Fibroblast of lung (primary cell): ENCODE results near the gene PDZD7.

ENCODE experiments used
- CTCF ChIP-seq, 2 donors: IDR thresholded peaks in 1 of 2; conservative IDR thresholded peaks in 1 of 2; 1 replicate in 1 of 2; 2 replicates in 1 of 2; pipeline ENCODE4 v1.5.1; 2011 to 2012; ENCODE audit warnings: low read length in 2 of 2, control low read depth in 1 of 2, inconsistent platforms in 1 of 2, low read depth in 1 of 2, mild to moderate bottlenecking in 1 of 2
- EZH2 ChIP-seq: IDR thresholded peaks from 2 replicates; pipeline ENCODE4 v1.5.1; 2012; ENCODE audit warnings: low read length, control low read depth, mild to moderate bottlenecking; ENCODE audit errors: missing control alignments

DNA sequence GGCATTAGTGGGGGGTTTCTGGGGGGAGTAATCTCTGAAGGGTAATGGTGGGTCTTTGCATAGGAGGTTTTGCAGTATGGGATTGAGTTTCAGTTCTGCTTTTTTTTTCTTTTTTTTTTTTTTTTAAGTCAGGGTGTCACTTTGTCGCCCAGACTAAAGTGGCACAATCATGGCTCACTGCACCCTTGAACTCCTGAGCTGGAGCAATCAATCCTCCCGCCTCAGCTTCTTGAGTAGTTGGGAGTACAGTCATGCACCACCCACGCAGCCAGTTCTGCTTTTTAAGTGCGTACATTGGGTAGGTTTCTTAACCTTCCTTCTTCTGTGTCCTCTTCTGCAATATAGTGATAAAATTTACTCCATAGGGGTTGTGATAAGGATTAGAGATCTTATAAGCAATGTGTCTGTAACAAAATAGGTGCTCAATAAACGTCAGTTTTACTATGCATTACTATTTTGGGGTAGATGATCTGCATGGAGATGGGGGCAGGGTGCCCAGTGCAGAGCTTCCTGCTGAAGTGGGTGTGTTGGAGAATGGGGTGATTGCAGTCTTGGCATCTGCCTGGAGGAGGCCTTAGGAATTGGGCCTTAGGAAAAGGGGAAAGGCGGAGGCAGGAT lies 40.4 kb upstream of the PDZD7 start:
- TF ChIP-seq CTCF (conservative IDR thresholded peaks at IDR 0.05 in 1 of 2, IDR thresholded peaks at IDR 0.05 in 1 of 2; ENCODE audit: low read depth in 1 of 2, low read length in 2 of 2) (no peak), EZH2 (no peak)
